SU-DHL-6 (cell line): ENCODE data around the gene CSNK1G2.

Experiments used
- H2AFZ ChIP-seq: fragments of 200-600 bp; sonication (generic); 2 replicates; pipeline ENCODE4 v1.6.1; 2014; ENCODE audit warnings: low read depth, mild to moderate bottlenecking, moderate library complexity, mixed read lengths, antibody characterized with exemption, low read length; ENCODE audit not compliant: severe bottlenecking
- H3F3A ChIP-seq: fragments of 200-600 bp; shearing (Covaris generic); 2 replicates; pipeline ENCODE4 v1.6.0; 2016; ENCODE audit warnings: antibody characterized with exemption, mild to moderate bottlenecking; ENCODE audit not compliant: insufficient read depth
- H3K27ac ChIP-seq: fragments of 200-600 bp; sonication (generic); 2 replicates; pipeline ENCODE4 v1.5.1; 2016; ENCODE audit warnings: low read depth, mild to moderate bottlenecking, low read length, moderate library complexity, mixed read lengths
- H3K27me3 ChIP-seq: fragments of 200-600 bp; sonication (generic), shearing (Covaris generic); 2 replicates; pipeline ENCODE4 v1.6.0; 2014; ENCODE audit warnings: mild to moderate bottlenecking, low read length
- H3K36me3 ChIP-seq: fragments of 200-600 bp; sonication (generic); 2 replicates; pipeline ENCODE4 v1.6.1; 2014; ENCODE audit warnings: mild to moderate bottlenecking, low read length, mixed read lengths
- H3K4me2 ChIP-seq: fragments of 300-600, 200-600 bp; shearing (Covaris generic), sonication (generic); 2 replicates; pipeline ENCODE4 v1.6.0; 2014; ENCODE audit warnings: low read length, low read depth, mild to moderate bottlenecking; ENCODE audit not compliant: poor library complexity, severe bottlenecking
- H3K4me3 ChIP-seq: fragments of 200-600 bp; sonication (generic); 2 replicates; pipeline ENCODE4 v1.5.1; 2014; ENCODE audit warnings: antibody characterized with exemption, low read length, mild to moderate bottlenecking, mixed read lengths; ENCODE audit not compliant: insufficient read depth, poor library complexity, severe bottlenecking
- H3K79me2 ChIP-seq: fragments of 200-600 bp; sonication (generic); 2 replicates; pipeline ENCODE4 v1.6.1; 2014; ENCODE audit warnings: mild to moderate bottlenecking, low read length, moderate library complexity; ENCODE audit not compliant: insufficient read depth
- H3K9ac ChIP-seq: fragments of 200-600 bp; sonication (generic); 2 replicates; pipeline ENCODE4 v1.7.0; 2014; ENCODE audit warnings: mild to moderate bottlenecking, low read length
- H3K9me2 ChIP-seq: fragments of 200-600 bp; sonication (generic); replicated peaks from 2 replicates; pipeline ENCODE4 v1.6.1; 2014; ENCODE audit warnings: low read length; ENCODE audit not compliant: insufficient read depth
- H3K9me3 ChIP-seq: fragments of 200-600 bp; sonication (generic); 2 replicates; pipeline ENCODE4 v1.6.1; 2014; ENCODE audit warnings: low read length, mixed read lengths; ENCODE audit not compliant: insufficient read depth
- H4K20me1 ChIP-seq: fragments of 200-600 bp; sonication (generic); 2 replicates; pipeline ENCODE4 v1.6.1; 2014; ENCODE audit warnings: low read depth, mild to moderate bottlenecking, antibody characterized with exemption, low read length, moderate library complexity, mixed read lengths
- CTCF ChIP-seq: fragments of 200-600 bp; sonication (generic); IDR thresholded peaks from one replicate; pipeline ENCODE4 v1.5.1; 2017; ENCODE audit warnings: antibody characterized with exemption, mild to moderate bottlenecking, low read length, moderate library complexity; ENCODE audit not compliant: insufficient read depth, poor library complexity, severe bottlenecking
- EZH2phosphoT487 ChIP-seq: fragments of 200-600 bp; sonication (generic), shearing (Covaris generic); conservative IDR thresholded peaks from 2 replicates; pipeline ENCODE4 v1.6.1; 2018; ENCODE audit warnings: mild to moderate bottlenecking, antibody characterized with exemption, low read length, moderate library complexity, mixed read lengths

The CSNK1G2 gene

GRCh38 chr19:1953037-1953436 is 12.1 kb downstream of the CSNK1G2 start:
- H3K9me2 ChIP-seq, result no peaks in the 10 kb centered on the region
- H3K9me3 ChIP-seq, result no peaks in the 10 kb centered on the region
- H2AFZ ChIP-seq, result no peak overlapping the region
- no peak overlapping the region for H3K4me3 ChIP-seq
- H3K4me2 ChIP-seq, result no peak overlapping the region
- no peak overlapping the region for H3K9ac ChIP-seq
- no peaks in the 10 kb centered on the region for H4K20me1 ChIP-seq
- no peak overlapping the region for H3K27ac ChIP-seq
- peaks cover 52% of the 10 kb centered on the region for H3K79me2 ChIP-seq
- no peaks in the 10 kb centered on the region for H3K36me3 ChIP-seq
- no peak for TF ChIP-seq CTCF
- TF ChIP-seq EZH2phosphoT487, result no peak
- no peaks in the 10 kb centered on the region for H3F3A ChIP-seq
- no peaks in the 10 kb centered on the region for H3K27me3 ChIP-seq

- Histone ChIP-seq H3K79me2 (peaks cover 49% of the 10 kb centered on the region), H3K9me3 (no peaks in the 10 kb centered on the region), H3K9me2 (no peaks in the 10 kb centered on the region), H3K27ac (no peak overlapping the region), H3K4me2 (no peak overlapping the region), H3K4me3 (no peak overlapping the region), H2AFZ (no peak overlapping the region), H3K9ac (no peak overlapping the region), H4K20me1 (no peaks in the 10 kb centered on the region), H3F3A (no peaks in the 10 kb centered on the region), H3K36me3 (no peaks in the 10 kb centered on the region), H3K27me3 (no peaks in the 10 kb centered on the region)
- TF ChIP-seq EZH2phosphoT487, result no peak
- no peak for TF ChIP-seq CTCF
Observed at GRCh38 chr19:1953441-1954094, 12.6 kb downstream of the CSNK1G2 start.

- Histone ChIP-seq H3K36me3 (no peaks in the 10 kb centered on the region), H3K27me3 (no peaks in the 10 kb centered on the region), H3K27ac (no peak overlapping the region), H3K9ac (no peak overlapping the region), H3K79me2 (peaks cover 39% of the 10 kb centered on the region), H2AFZ (no peak overlapping the region), H3K9me3 (no peaks in the 10 kb centered on the region), H3K9me2 (no peaks in the 10 kb centered on the region), H3K4me2 (no peak overlapping the region), H4K20me1 (no peaks in the 10 kb centered on the region), H3F3A (no peaks in the 10 kb centered on the region), H3K4me3 (no peak overlapping the region)
- TF ChIP-seq EZH2phosphoT487 (no peak), CTCF (no peak)
Observed at GRCh38 chr19:1954532-1954933, 13.6 kb downstream of the CSNK1G2 start.
